NT2/D1 (cell line): ENCODE measurements around the gene OR10D3.

Source experiments
- SUZ12 ChIP-seq: IDR thresholded peaks from 2 replicates; pipeline ENCODE4 v1.6.1; 2011; ENCODE audit not compliant: insufficient read length, insufficient read depth; ENCODE audit errors: extremely low read depth
- ZNF274 ChIP-seq: IDR thresholded peaks from 2 replicates; pipeline ENCODE4 v1.6.1; 2011; ENCODE audit warnings: mild to moderate bottlenecking, low read depth, low read length

DNA sequence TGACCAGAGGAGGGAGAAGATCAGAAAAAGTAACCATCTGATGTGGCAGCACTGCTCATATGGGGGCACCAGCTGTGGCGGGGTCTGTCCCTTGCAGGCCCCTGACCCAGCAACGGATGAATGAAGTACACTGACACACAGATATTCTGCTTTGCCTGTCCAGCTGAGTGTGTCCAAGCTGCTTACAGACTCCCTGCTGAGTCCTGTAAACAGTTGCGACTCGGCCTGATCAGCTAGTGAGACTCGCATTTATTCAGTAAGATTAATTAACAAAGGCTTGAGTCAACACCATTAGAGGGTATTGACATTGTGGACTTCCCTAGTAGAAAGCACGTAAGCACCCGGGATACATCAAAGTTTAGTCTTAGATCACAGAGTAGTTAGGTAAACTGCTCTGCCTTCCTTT lies 15.3 kb upstream of the OR10D3 start:
- TF ChIP-seq ZNF274 (no peak), SUZ12 (no peak)
